Lower leg skin (tissue), 4 donors: Measurements from ENCODE around the gene NSFL1C. TPM values are rescaled to one million over a fixed set of nuclear protein-coding genes. Genes with fewer than 3 reads are reported as not detected.
A peak's percentile ranks its signal among the peaks of the same experiment; 100 is the strongest.

ENCODE experiments used
- DNase-seq, 2 donors: peaks; one replicate each; pipeline ENCODE4 v3.0.0-alpha.2; 2019; ENCODE audit warnings: low spot score in 2 of 2
- H3K4me3 ChIP-seq: fragments of 200-600 bp; sonication (generic); 2 replicates; pipeline ENCODE4 v1.5.1; 2017; ENCODE audit warnings: mild to moderate bottlenecking, low read depth; ENCODE audit not compliant: poor library complexity, severe bottlenecking
- CTCF ChIP-seq, 3 donors: fragments of 450-650 bp; IDR thresholded peaks; one replicate each; pipeline ENCODE4 v1.5.1; 2016; ENCODE audit warnings: antibody characterized with exemption in 3 of 3, mild to moderate bottlenecking in 3 of 3, moderate library complexity in 2 of 3
- POLR2A ChIP-seq, 2 donors: fragments of 450-650 bp; IDR thresholded peaks; one replicate each; pipeline ENCODE4 v1.6.1; 2016 to 2017; ENCODE audit warnings: antibody characterized with exemption in 2 of 2, mild to moderate bottlenecking in 1 of 2, moderate library complexity in 1 of 2
- WGBS, 2 donors: methylation state at CpG; one replicate each; pipeline ENCODE4 v1.1.5; 2018; 5-methylcytosine and 5-hydroxymethylcytosine counted together
- intact Hi-C: fragments of 100-400 bp; cut with DNase I; formaldehyde crosslinking; loops from one replicate; pipeline ENCODE4 v1.15.0; 2023; ENCODE audit warnings: low total_unique reads
- total RNA-seq, 4 donors: library from RNA; depleted of rRNA; stranded (reverse); fragments of >200 nt; gene quantifications; one replicate each; pipeline ENCODE4 v1.1.0, GENCODE V29; 2016

Gene NSFL1C
- total RNA-seq, 4 donors from 2014 or later = 56.9 to 76.2 (median 63.5) TPM

DNA sequence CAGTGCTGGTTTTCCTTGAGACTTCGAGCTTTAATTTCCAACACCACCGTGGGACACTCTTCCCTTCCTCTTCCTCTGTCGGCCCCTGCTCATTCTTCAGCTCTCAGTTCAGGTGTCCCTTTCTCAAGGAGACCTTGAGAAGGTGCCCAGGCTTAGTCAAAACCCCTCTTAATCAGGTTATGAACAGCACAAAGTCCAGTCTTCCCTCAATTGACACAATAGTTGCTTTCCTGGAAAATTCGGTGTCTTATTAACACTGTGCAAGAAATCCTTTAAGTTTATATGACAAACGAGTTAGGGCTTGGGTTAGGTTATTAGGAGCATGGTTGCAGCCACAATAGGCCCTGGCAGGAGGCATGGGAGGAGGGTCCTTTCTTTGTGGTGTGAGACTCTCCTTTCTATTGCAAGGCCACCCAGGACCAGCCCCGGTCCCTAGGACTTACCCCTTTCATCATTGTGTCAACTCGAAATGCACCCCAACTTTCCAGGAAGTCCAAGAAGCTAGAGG lies 1.5 kb upstream of the NSFL1C start:
- no peak overlapping the region for H3K4me3 ChIP-seq
- DNase-seq = no peak
- intact Hi-C loops = no loop called here
- 75 to 79% methylated on average over 7 of the region's 7 CpGs for WGBS, 2 donors
- no peak for TF ChIP-seq CTCF (IDR thresholded peaks at IDR 0.05)
- no peak for TF ChIP-seq POLR2A (IDR thresholded peaks at IDR 0.05)

DNA sequence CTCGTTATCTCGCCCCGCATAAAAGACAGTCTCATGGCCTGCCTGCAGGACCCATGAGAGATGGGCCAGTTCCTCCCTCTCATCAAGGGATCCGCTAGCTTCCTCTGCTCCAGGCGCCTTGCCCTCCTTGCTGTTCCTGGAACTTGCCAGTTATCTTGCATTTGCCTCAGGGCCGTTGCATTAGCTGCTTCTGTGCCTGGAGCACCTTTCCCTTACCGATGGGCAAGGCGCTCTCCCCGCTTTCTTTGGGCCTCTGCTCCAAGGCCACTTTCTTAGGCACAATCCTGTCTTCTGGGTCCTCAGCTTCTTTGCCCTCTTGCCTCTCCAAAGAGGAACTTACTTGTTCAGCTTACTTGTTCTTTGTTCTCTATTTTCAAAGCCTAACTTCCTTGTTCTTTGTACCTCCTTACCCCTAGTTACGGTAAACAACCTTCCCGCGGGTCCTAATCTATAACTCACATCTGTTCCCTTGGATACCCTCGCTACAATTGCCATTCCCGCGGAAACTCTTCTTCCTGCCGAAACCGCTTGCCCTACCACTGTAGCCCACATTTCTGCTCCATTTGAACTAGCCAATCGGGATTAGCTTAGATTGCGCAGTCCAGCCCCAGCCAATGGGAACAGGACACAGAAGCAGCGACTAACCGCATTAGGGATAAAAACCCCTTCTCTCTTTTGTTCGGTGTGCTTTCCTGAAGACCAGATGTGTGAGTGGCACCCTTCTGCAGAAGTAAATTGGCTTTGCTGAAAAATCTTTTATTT lies 887 bp upstream of the NSFL1C start:
- intact Hi-C loops = no loop called here
- no peak for DNase-seq
- no peak overlapping the region for H3K4me3 ChIP-seq
- TF ChIP-seq POLR2A (IDR thresholded peaks at IDR 0.05) (no peak), CTCF (IDR thresholded peaks at IDR 0.05) (no peak)
- 61 to 65% methylated on average over 22 of the region's 22 CpGs for WGBS, 2 donors

DNA sequence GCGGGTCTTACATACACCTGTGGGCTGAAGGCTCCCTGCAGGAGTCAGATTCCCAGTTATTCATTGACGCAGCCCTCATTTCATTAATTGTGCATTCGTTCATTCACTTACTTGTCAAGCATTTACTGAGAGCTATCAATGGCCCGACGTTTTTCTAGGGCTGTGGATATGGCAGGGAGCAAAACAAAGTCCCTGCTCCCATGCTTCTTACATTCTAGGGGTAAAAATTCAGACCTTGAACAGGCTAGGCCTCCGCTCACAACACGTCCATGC lies 369 bp upstream of the NSFL1C start:
- 3 to 9% methylated on average over 7 of the region's 7 CpGs for WGBS, 2 donors
- intact Hi-C loops = no loop called here
- no peak for TF ChIP-seq POLR2A (IDR thresholded peaks at IDR 0.05)
- TF ChIP-seq CTCF (IDR thresholded peaks at IDR 0.05) = no peak
- no peak for DNase-seq
- no peak overlapping the region for H3K4me3 ChIP-seq

DNA sequence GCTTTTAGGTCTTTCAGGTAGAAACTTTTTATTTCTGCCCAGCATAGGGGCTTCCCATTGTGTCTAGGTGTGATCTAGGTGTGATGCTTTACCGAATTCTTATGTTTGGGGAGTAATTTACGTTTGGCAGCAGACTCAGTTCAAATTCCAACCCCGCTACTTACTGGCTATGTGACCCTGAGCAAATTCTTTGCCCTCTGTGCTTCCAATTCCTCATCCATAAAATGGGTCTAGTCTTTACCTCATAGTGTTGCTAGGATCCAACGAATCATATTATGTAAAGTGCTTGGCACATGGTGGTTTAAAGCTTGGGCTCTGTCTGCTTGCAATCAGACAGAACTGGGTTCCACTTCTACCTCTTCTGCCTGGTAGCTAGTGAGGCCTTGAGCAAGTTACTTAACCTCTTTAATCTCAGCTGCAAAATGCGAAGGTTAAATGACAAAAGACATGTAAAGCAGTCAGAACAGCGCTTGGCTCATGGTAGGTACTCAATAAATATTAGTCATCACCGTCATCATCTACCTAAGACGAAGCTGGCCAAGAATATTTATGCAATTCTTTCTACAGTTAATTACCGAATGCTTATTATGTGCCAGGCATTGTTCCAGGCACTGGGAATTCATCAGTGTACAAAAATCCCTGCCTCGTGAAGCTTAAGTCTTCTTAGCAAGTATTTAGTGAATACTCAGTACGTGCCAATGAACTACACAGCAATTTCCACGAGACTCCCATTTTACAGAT lies 1.0 kb downstream of the NSFL1C start:
- peak overlapping the region; percentile 90 for H3K4me3 ChIP-seq
- no peak for DNase-seq
- WGBS, 2 donors = 28 to 33% methylated on average over 12 of the region's 12 CpGs
- intact Hi-C loops = no loop called here
- TF ChIP-seq CTCF (IDR thresholded peaks at IDR 0.05) = no peak
- TF ChIP-seq POLR2A (IDR thresholded peaks at IDR 0.05) = no peak

GRCh38 chr20:1463971-1464570 lies 2.6 kb downstream of the NSFL1C start:
- WGBS, 2 donors = 91 to 96% methylated on average over 9 of the region's 9 CpGs
- H3K4me3 ChIP-seq = no peak overlapping the region
- intact Hi-C loops = no loop called here
- TF ChIP-seq CTCF (IDR thresholded peaks at IDR 0.05) (no peak), POLR2A (IDR thresholded peaks at IDR 0.05) (no peak)
- DNase-seq = no peak
